ENCODE results near the gene TBC1D10B. TPM values are rescaled to one million over a fixed set of nuclear protein-coding genes. Genes with fewer than 3 reads are reported as not detected.

TBC1D10B gene
- total RNA-seq, 1 experiment from 2014 or later: 36.0 TPM

GRCh38 chr16:30395155-30395991, 25.1 kb upstream of the TBC1D10B start, which contains the start of gene ZNF48:
TSS of gene ZNF48 (plus strand) at chr16:30395420. CDS start at chr16:30395795, 375 bp downstream.
- peak; percentile 21; the same call in 1 of the 2 replicates for TF ChIP-seq CTCF (conservative IDR thresholded peaks at IDR 0.05; ENCODE audit: low read depth, low read length)
- no peak for TF ChIP-seq EZH2 (IDR thresholded peaks at IDR 0.05; ENCODE audit: low read length, unreplicated experiment)
- intact Hi-C loops (cut with micrococcal nuclease): loop anchor here (2.0 kb wide), 1 partner anchor 17 kb away; no protein-coding TSS in a partner anchor

DNA sequence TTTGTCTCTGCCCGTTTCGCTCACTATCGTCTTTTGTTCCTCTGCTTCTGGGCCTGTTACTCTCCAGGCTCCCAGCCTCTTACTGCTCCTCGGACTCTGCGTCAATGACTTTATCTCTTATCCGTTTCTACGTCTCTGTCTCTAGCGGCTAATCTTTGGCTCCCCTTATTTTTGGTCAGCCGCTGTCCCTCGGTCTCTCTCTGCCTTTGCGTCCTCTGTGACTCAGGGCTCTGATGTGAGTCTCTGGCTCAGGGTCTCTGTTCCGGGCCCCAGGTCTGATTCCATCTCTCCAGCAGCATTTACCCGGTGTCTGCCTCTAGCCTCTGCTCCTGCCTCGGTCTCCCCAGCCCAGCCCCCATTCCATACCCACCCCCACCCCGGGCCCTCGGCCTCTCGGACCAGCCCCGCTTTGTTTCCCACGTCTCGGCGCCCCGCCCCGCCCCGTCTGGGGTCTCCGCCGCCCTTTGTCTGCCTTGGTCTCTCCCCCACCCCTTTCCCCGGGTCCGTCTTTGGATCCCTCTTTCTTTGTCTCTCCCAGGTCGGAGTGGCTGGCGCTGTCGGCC, 24.4 kb upstream of the TBC1D10B start:
- BruUV-seq (replicated peaks): no TSS peak
- Histone ChIP-seq H3K4me2 (ENCODE audit: low read length) (peak overlapping the region; percentile 85), H3K36me3 (ENCODE audit: low read depth, low read length) (no peaks in the 10 kb centered on the region), H3K9me2 (replicated peaks; ENCODE audit: low read length) (no peaks in the 10 kb centered on the region), H3K4me3 (ENCODE audit: low read length) (peak overlapping the region; percentile 84), H3K27ac (ENCODE audit: low read length) (no peak overlapping the region), H3K9ac (ENCODE audit: low read length) (peak overlapping the region; percentile 61), H2AFZ (ENCODE audit: low read length) (peak overlapping the region; percentile 90), H3K79me2 (ENCODE audit: low read length) (peaks cover 20% of the 10 kb centered on the region), H3F3A (ENCODE audit: low read length, unreplicated experiment) (no peaks in the 10 kb centered on the region), H3K4me1 (ENCODE audit: insufficient read depth, low read length) (no peaks in the 10 kb centered on the region), H4K20me1 (ENCODE audit: low read length) (no peaks in the 10 kb centered on the region), H3K27me3 (ENCODE audit: low read length) (no peaks in the 10 kb centered on the region), H3K9me3 (ENCODE audit: low read length) (no peaks in the 10 kb centered on the region)
- ATAC-seq (no peak), DNase-seq (no peak)
- CTCF ChIA-PET: interaction anchor here (0.6 to 1.0 kb wide), 3 partner anchors 15 to 362 kb away, joined by 3 to 8 read pairs (median 4); partner anchors contain the start of gene TBC1D10B
- intact Hi-C loops (cut with micrococcal nuclease): loop anchor here (2.0 kb wide), 1 partner anchor 16 kb away; no protein-coding TSS in a partner anchor
- POLR2A ChIA-PET (ENCODE audit: unreplicated experiment): interaction anchor here (0.6 kb wide), 1 partner anchor 203 kb away, joined by 3 read pairs; no protein-coding TSS in a partner anchor
- no peak for TF ChIP-seq EZH2 (IDR thresholded peaks at IDR 0.05; ENCODE audit: low read length, unreplicated experiment)
- TF ChIP-seq EZH2phosphoT487 (IDR thresholded peaks at IDR 0.05; ENCODE audit: borderline replicate concordance, low read length): no peak
- TF ChIP-seq CTCF (conservative IDR thresholded peaks at IDR 0.05; ENCODE audit: low read depth, low read length): no peak

More at GRCh38 chr16:30395155-30395991, 25.1 kb upstream of the TBC1D10B start, which contains the start of gene ZNF48:
- Histone ChIP-seq H3K27me3 (ENCODE audit: low read length) (no peaks in the 10 kb centered on the region), H4K20me1 (ENCODE audit: low read length) (no peaks in the 10 kb centered on the region), H3K4me2 (ENCODE audit: low read length) (peak within 1 kb of the TSS; percentile 93), H3K36me3 (ENCODE audit: low read depth, low read length) (no peaks in the 10 kb centered on the region), H3K4me3 (ENCODE audit: low read length) (peak within 1 kb of the TSS; percentile 84), H3K9me3 (ENCODE audit: low read length) (no peaks in the 10 kb centered on the region), H3K9me2 (replicated peaks; ENCODE audit: low read length) (no peaks in the 10 kb centered on the region), H3F3A (ENCODE audit: low read length, unreplicated experiment) (no peaks in the 10 kb centered on the region), H3K4me1 (ENCODE audit: insufficient read depth, low read length) (0 out of 2 replicates have a peak, but pooled peaks cover 4% of the 10 kb centered on the region), H3K79me2 (ENCODE audit: low read length) (peaks cover 20% of the 10 kb centered on the region), H3K9ac (ENCODE audit: low read length) (peak within 1 kb of the TSS; percentile 68), H3K27ac (ENCODE audit: low read length) (0 out of 2 replicates have a peak within 1 kb of the TSS, but pooled peaks have one; percentile 4), H2AFZ (ENCODE audit: low read length) (peak within 1 kb of the TSS; percentile 90)
- DNase-seq: peak; percentile 56
- no TSS peak for BruUV-seq (replicated peaks)
- CTCF ChIA-PET: interaction anchor here (0.6 to 1.0 kb wide), 3 partner anchors 14 to 363 kb away, joined by 3 to 8 read pairs (median 4); partner anchors contain the start of gene TBC1D10B
- peak; percentile 79 for ATAC-seq
- POLR2A ChIA-PET (ENCODE audit: unreplicated experiment): interaction anchor here (0.5 to 0.6 kb wide), 2 partner anchors 203 to 287 kb away, joined by 3 read pairs; no protein-coding TSS in a partner anchor

Measured in PC-3 (cell line).